CD4-positive, alpha-beta T cell (primary cell): ENCODE data around the gene CDKAL1. TPM values are rescaled to one million over a fixed set of nuclear protein-coding genes. Genes with fewer than 3 reads are reported as not detected.
"Not testable (repeated sequence)": the region's sequence is repeated elsewhere in the genome, so short reads cannot be mapped to it uniquely, and the experiment has no call there.

Experiments
- ATAC-seq: fragments of 200-7000 bp; cut with Tn5 transposase; one replicate; pipeline ENCODE4 v1.10.0; 2022; ENCODE audit warnings: mild to moderate bottlenecking; ENCODE audit not compliant: poor library complexity
- CTCF ChIA-PET: fragments of 350-600 bp; sonication (Branson Sonifier 250); formaldehyde crosslinking; loops from one replicate; lab custom pipeline; 2021; ENCODE audit warnings: antibody characterized with exemption, inconsistent platforms; lab: Charles Lee
- POLR2A ChIA-PET: fragments of 350-600 bp; sonication (Branson Sonifier 250); formaldehyde crosslinking; loops from one replicate; lab custom pipeline; 2021; ENCODE audit warnings: antibody characterized with exemption, inconsistent platforms; lab: Charles Lee
- DNase-seq, 14 experiments: peaks; one replicate each; pipeline ENCODE4 v3.0.0-alpha.2; 2013 to 2020; ENCODE audit warnings: mixed read lengths in 2 of 14
- H3K27ac ChIP-seq, 2 donors: one replicate each; pipeline versions ENCODE4 v1.5.1 to v1.7.0; 2013; ENCODE audit warnings: low read length in 2 of 2, low read depth in 1 of 2, mild to moderate bottlenecking in 1 of 2
- H3K27me3 ChIP-seq, 2 experiments: 1 replicate in 1 of 2; 2 replicates in 1 of 2; pipeline versions ENCODE4 v1.6.1 to v1.7.0; 2013; ENCODE audit warnings: low read length in 2 of 2, control low read depth in 1 of 2, mild to moderate bottlenecking in 1 of 2, moderate library complexity in 1 of 2; ENCODE audit not compliant: insufficient read depth in 2 of 2, control insufficient read depth in 1 of 2
- H3K36me3 ChIP-seq: one replicate; pipeline ENCODE4 v1.6.1; 2013; ENCODE audit warnings: low read length, control low read depth; ENCODE audit not compliant: insufficient read depth
- H3K4me1 ChIP-seq: one replicate; pipeline ENCODE4 v1.6.1; 2013; ENCODE audit warnings: low read length, control low read depth; ENCODE audit not compliant: insufficient read depth
- H3K4me3 ChIP-seq: one replicate; pipeline ENCODE4 v1.5.1; 2013; ENCODE audit warnings: mild to moderate bottlenecking, low read length, moderate library complexity
- H3K9me3 ChIP-seq, 2 experiments: 1 replicate in 1 of 2; 2 replicates in 1 of 2; pipeline versions ENCODE4 v1.6.1 to v1.7.0; 2013; ENCODE audit warnings: low read length in 2 of 2, mild to moderate bottlenecking in 2 of 2, control low read depth in 1 of 2, moderate library complexity in 1 of 2; ENCODE audit not compliant: control insufficient read depth in 1 of 2, insufficient read depth in 1 of 2
- H3K27ac Mint-ChIP-seq: one replicate; pipeline ENCODE4 v1.8.0; 2020; ENCODE audit warnings: mixed read lengths
- H3K27me3 Mint-ChIP-seq: one replicate; pipeline ENCODE4 v1.8.0; 2021; ENCODE audit warnings: mixed read lengths
- H3K36me3 Mint-ChIP-seq: one replicate; pipeline ENCODE4 v1.8.0; 2021; ENCODE audit warnings: low read depth, mixed read lengths
- H3K4me1 Mint-ChIP-seq: one replicate; pipeline ENCODE4 v1.8.0; 2021; ENCODE audit warnings: low read depth, mixed read lengths
- H3K4me3 Mint-ChIP-seq: one replicate; pipeline ENCODE4 v1.8.0; 2020; ENCODE audit warnings: mild to moderate bottlenecking, mixed read lengths
- H3K9me3 Mint-ChIP-seq: one replicate; pipeline ENCODE4 v1.8.0; 2020; ENCODE audit warnings: mixed read lengths
- intact Hi-C, 2 experiments: fragments of 100-400 bp; cut with DNase I in 1 of 2; cut with micrococcal nuclease in 1 of 2; formaldehyde crosslinking; loops; one replicate each; pipeline versions ENCODE4 v1.15.1 to v1.9.0; 2023 to 2025; cut with DNase I, micrococcal nuclease
- total RNA-seq, 174 experiments: library from RNA in 2 of 174; stranded (reverse) in 2 of 174; gene quantifications; one replicate each; pipeline ENCODE4 v1.2.3 and lab custom pipeline; 2021 to 2026
- TF ChIP-seq, protein P1 (sequence below): fragments of 200-600 bp; IDR thresholded peaks from one replicate; pipeline ENCODE4 v1.8.0; 2022; ENCODE audit warnings: antibody characterized with exemption, mild to moderate bottlenecking

CDKAL1 gene
- total RNA-seq, 2 experiments from 2014 or later = 21.3 to 23.9 TPM

DNA sequence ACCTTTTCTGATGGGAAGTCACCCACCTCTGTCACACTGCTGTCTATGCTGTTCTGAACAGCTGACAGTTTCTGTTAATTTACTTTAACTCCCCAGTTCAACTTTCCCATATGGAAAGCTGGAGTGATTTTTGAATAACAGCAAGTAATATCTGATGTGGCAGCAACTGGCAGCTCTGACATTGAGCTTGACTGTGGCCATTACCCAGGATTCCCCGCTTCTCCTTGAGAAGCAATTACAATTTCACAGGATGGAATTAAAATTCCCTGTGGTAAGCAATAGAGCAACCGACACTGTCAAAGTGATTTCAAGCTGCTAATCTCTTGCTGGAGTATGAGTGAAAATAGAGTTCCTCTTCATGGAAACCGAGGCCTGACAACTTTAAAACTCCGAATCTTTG is 711.2 kb downstream of the CDKAL1 start:
- intact Hi-C loops = no loop called here
- no peaks in the 10 kb centered on the region for H3K4me1 Mint-ChIP-seq

DNA sequence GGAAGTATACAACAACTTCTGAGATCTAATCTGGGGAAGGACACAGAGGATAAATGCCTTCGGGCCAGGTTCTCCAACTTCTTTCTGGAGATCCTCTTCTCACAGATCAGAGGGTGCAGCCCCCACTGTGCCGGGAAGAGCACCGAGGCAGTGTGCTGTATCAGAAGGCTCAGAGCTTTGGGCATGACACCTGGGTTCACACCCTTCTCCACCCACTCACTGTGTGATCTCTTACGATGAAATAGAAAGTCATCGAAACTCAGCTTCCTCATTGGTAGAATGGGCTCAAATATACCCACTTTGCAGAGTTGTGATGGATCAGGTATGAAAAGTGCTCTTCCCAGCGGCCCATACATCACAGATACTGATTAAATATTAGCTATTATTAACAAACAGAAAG is 711.8 kb downstream of the CDKAL1 start:
- Mint-ChIP-seq H3K4me1 (no peaks in the 10 kb centered on the region), H3K36me3 (no peaks in the 10 kb centered on the region), H3K9me3 (peaks cover 2% of the 10 kb centered on the region), H3K4me3 (no peak overlapping the region), H3K27me3 (no peaks in the 10 kb centered on the region), H3K27ac (no peak overlapping the region)
- DNase-seq (no peak), ATAC-seq (no peak)
- H3K9me3 ChIP-seq = no peaks in the 10 kb centered on the region
- H3K4me3 ChIP-seq = no peak overlapping the region
- TF ChIP-seq, protein P1, sequence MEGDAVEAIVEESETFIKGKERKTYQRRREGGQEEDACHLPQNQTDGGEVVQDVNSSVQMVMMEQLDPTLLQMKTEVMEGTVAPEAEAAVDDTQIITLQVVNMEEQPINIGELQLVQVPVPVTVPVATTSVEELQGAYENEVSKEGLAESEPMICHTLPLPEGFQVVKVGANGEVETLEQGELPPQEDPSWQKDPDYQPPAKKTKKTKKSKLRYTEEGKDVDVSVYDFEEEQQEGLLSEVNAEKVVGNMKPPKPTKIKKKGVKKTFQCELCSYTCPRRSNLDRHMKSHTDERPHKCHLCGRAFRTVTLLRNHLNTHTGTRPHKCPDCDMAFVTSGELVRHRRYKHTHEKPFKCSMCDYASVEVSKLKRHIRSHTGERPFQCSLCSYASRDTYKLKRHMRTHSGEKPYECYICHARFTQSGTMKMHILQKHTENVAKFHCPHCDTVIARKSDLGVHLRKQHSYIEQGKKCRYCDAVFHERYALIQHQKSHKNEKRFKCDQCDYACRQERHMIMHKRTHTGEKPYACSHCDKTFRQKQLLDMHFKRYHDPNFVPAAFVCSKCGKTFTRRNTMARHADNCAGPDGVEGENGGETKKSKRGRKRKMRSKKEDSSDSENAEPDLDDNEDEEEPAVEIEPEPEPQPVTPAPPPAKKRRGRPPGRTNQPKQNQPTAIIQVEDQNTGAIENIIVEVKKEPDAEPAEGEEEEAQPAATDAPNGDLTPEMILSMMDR = no peak
- no peaks in the 10 kb centered on the region for H3K36me3 ChIP-seq
- POLR2A ChIA-PET = no interaction called here
- no peak overlapping the region for H3K27ac ChIP-seq
- intact Hi-C loops = no loop called here
- CTCF ChIA-PET = no interaction called here
- H3K4me1 ChIP-seq = no peaks in the 10 kb centered on the region
- H3K27me3 ChIP-seq = no peaks in the 10 kb centered on the region

More for the DNA sequence above, 711.2 kb downstream of the CDKAL1 start:
- no peak overlapping the region for H3K4me3 ChIP-seq
- DNase-seq = no peak
- ChIA-PET CTCF (no interaction called here), POLR2A (no interaction called here)
- no peak overlapping the region for H3K4me3 Mint-ChIP-seq
- H3K9me3 Mint-ChIP-seq = peaks cover 3% of the 10 kb centered on the region
- H3K36me3 ChIP-seq = no peaks in the 10 kb centered on the region
- no peak overlapping the region for H3K27ac Mint-ChIP-seq
- H3K36me3 Mint-ChIP-seq = no peaks in the 10 kb centered on the region
- no peak overlapping the region for H3K27ac ChIP-seq
- no peaks in the 10 kb centered on the region for H3K27me3 Mint-ChIP-seq
- no peaks in the 10 kb centered on the region for H3K27me3 ChIP-seq
- peaks cover 0 to 1% of the 10 kb centered on the region in 2 experiments for H3K9me3 ChIP-seq
- no peaks in the 10 kb centered on the region for H3K4me1 ChIP-seq
- TF ChIP-seq, protein P1 = no peak
- no peak for ATAC-seq

DNA sequence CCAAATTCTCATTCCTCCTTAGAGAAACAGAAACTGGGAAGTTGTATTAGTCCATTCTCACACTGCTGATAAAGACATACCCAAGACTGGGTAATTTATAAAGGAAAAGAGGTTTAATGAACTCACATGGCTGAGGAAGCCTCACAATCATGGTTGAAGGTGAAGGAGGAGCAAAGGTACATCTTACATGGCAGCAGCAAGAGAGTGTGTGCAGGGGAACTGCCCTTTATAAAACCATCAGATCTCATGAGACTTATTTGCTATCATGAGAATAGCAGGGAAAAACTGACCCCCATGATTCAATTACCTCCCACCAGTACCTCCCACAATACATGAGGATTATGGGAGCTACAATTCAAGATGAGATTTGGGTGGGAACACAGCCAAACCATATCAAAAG is 720.2 kb downstream of the CDKAL1 start:
- H3K36me3 ChIP-seq, H3K4me1 ChIP-seq, POLR2A ChIA-PET, H3K36me3 Mint-ChIP-seq, H3K27me3 Mint-ChIP-seq, intact Hi-C loops, H3K4me3 Mint-ChIP-seq, H3K27me3 ChIP-seq, ATAC-seq, DNase-seq, H3K4me3 ChIP-seq, H3K4me1 Mint-ChIP-seq, H3K27ac Mint-ChIP-seq, H3K9me3 ChIP-seq, CTCF ChIA-PET, H3K27ac ChIP-seq: not testable (repeated sequence)
- H3K9me3 Mint-ChIP-seq = peaks cover 18% of the 10 kb centered on the region

DNA sequence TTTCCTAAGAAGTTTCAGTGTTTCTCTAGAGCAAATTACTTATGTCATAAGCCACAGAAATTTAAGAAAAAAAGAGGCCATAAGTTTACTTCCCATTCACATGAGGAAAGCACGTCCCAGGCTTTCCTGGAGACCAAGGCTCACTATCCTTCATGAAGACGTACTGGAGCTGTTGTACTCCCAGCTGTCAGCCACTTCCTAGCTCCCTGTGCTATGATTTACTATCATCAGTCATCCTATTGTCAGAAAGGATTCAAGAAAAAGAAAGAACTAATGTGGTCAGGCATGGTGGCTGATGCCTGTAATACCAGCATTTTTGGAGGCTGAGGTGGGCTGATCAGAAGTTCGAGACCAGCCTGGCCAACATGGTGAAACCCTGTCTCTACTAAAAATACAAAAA is 721.9 kb downstream of the CDKAL1 start:
- no peaks in the 10 kb centered on the region for H3K36me3 ChIP-seq
- Mint-ChIP-seq H3K27me3 (no peaks in the 10 kb centered on the region), H3K4me1 (no peaks in the 10 kb centered on the region), H3K4me3 (no peak overlapping the region), H3K9me3 (peaks cover 18% of the 10 kb centered on the region), H3K27ac (no peak overlapping the region), H3K36me3 (no peaks in the 10 kb centered on the region)
- H3K4me3 ChIP-seq = no peak overlapping the region
- H3K27me3 ChIP-seq = no peaks in the 10 kb centered on the region
- H3K27ac ChIP-seq = no peak overlapping the region
- intact Hi-C loops = no loop called here
- TF ChIP-seq, protein P1 = no peak
- POLR2A ChIA-PET = no interaction called here
- DNase-seq (no peak), ATAC-seq (no peak)
- peaks cover 0 to 5% of the 10 kb centered on the region in 2 experiments for H3K9me3 ChIP-seq
- CTCF ChIA-PET = no interaction called here
- no peaks in the 10 kb centered on the region for H3K4me1 ChIP-seq
